DMS53 treated with DMSO at 0.1 percent for 48 hours (cell line): ENCODE results near the gene NISCH.

Experiments
- DNase-seq: peaks from one replicate; lab custom pipeline; 2025; ENCODE audit not compliant: unreplicated experiment; lab: John Stamatoyannopoulos, UW

NISCH gene

GRCh38 chr3:52471371-52472238 is 16.2 kb downstream of the NISCH start:
- peak; percentile 16 for DNase-seq

- DNase-seq, result no peak
Observed at GRCh38 chr3:52472239-52473000, 17.0 kb downstream of the NISCH start.

GRCh38 chr3:52473026-52473425 is 17.6 kb downstream of the NISCH start:
- no peak for DNase-seq

- DNase-seq, result no peak
Observed at GRCh38 chr3:52477076-52477795, 21.8 kb downstream of the NISCH start.

GRCh38 chr3:52477796-52478095 is 22.3 kb downstream of the NISCH start:
- DNase-seq, result no peak

- DNase-seq, result no peak
Observed at GRCh38 chr3:52479037-52479876, 23.9 kb downstream of the NISCH start.

- DNase-seq, result no peak
Observed at GRCh38 chr3:52479877-52480575, 24.6 kb downstream of the NISCH start.

GRCh38 chr3:52480768-52481715 is 25.6 kb downstream of the NISCH start:
- DNase-seq, result no peak

GRCh38 chr3:52481819-52482521 is 26.6 kb downstream of the NISCH start:
- DNase-seq, result no peak

GRCh38 chr3:52483081-52483480 is 27.7 kb downstream of the NISCH start:
- no peak for DNase-seq

GRCh38 chr3:52483577-52484381 is 28.4 kb downstream of the NISCH start:
- DNase-seq, result no peak

- DNase-seq, result no peak
Observed at GRCh38 chr3:52484680-52485461, 29.5 kb downstream of the NISCH start.

GRCh38 chr3:52487050-52487787 is 31.8 kb downstream of the NISCH start:
- DNase-seq, result no peak

- no peak for DNase-seq
Observed at GRCh38 chr3:52487788-52488691, 32.6 kb downstream of the NISCH start.

- DNase-seq, result no peak
Observed at GRCh38 chr3:52488746-52489145, 33.3 kb downstream of the NISCH start.
